HCT116 (cell line): ENCODE data around the gene SNTG2. TPM values are rescaled to one million over a fixed set of nuclear protein-coding genes. Genes with fewer than 3 reads are reported as not detected.

Experiments used
- ATAC-seq: fragments of 200-7000 bp; cut with Tn5 transposase; 2 replicates; pipeline ENCODE4 v1.9.1; 2020; ENCODE audit warnings: mild to moderate bottlenecking, moderate library complexity
- BruUV-seq: library from RNA; stranded (reverse); fragments of 400-500 nt; replicated peaks from 2 replicates; lab custom pipeline; 2021; lab: Mats Ljungman, UMichigan
- CTCF ChIA-PET: fragments of 300-600 bp; sonication (Branson Sonifier 250); formaldehyde crosslinking; loops from one replicate; lab custom pipeline; 2021; ENCODE audit warnings: antibody characterized with exemption; lab: Charles Lee
- POLR2A ChIA-PET: fragments of 300-600, 350-600 bp; sonication (Branson Sonifier 250); formaldehyde crosslinking; loops from one replicate; lab custom pipeline; 2021; ENCODE audit warnings: antibody characterized with exemption; lab: Charles Lee
- RAD21 ChIA-PET, 2 experiments: fragments of 300-600 bp; sonication (Branson Sonifier 250); formaldehyde crosslinking; loops; one replicate each; lab custom pipeline; 2023; ENCODE audit warnings: low total read pairs in 2 of 2; ENCODE audit not compliant: uncharacterized antibody in 2 of 2, unreplicated experiment in 2 of 2, low non-redundant PET in 1 of 2; lab: Charles Lee
- DNase-seq: peaks from one replicate; pipeline ENCODE4 v3.0.0-alpha.2; 2010; ENCODE audit warnings: low read depth, low spot score
- H2AFZ ChIP-seq: fragments of 200-600 bp; shearing (Covaris generic), sonication (generic); 2 replicates; pipeline ENCODE4 v1.6.1; 2017; ENCODE audit warnings: low read depth, mixed run types, mixed read lengths, antibody characterized with exemption, low read length; ENCODE audit not compliant: poor library complexity, severe bottlenecking
- H3K27ac ChIP-seq: 2 replicates; pipeline ENCODE4 v1.5.1; 2012; ENCODE audit warnings: low read depth, low read length
- H3K27me3 ChIP-seq: fragments of 200-600 bp; sonication (generic); 2 replicates; pipeline ENCODE4 v1.6.1; 2016; ENCODE audit warnings: mixed run types, low read length, mixed read lengths; ENCODE audit not compliant: insufficient read depth
- H3K36me3 ChIP-seq, 2 experiments: fragments of 200-500 bp in 1 of 2; fragments of 200-600 bp in 1 of 2; sonication (Bioruptor generic) in 1 of 2; sonication (generic) in 1 of 2; 2 replicates each; pipeline versions ENCODE4 v1.5.1 to v1.6.1; 2014 to 2016; ENCODE audit warnings: low read length in 2 of 2, inconsistent platforms in 1 of 2, mixed read lengths in 1 of 2, mixed run types in 1 of 2; ENCODE audit not compliant: insufficient read depth in 2 of 2, control insufficient read depth in 1 of 2
- H3K4me1 ChIP-seq, 2 experiments: fragments of 200-600 bp in 1 of 2; sonication (generic) in 1 of 2; 2 replicates each; pipeline versions ENCODE4 v1.5.1 to v1.6.1; 2012 to 2017; ENCODE audit warnings: low read length in 2 of 2, inconsistent platforms in 1 of 2, mild to moderate bottlenecking in 1 of 2, mixed read lengths in 1 of 2, mixed run types in 1 of 2, moderate library complexity in 1 of 2; ENCODE audit not compliant: insufficient read depth in 2 of 2, control insufficient read depth in 1 of 2
- H3K4me2 ChIP-seq: fragments of 200-600 bp; sonication (generic); 2 replicates; pipeline ENCODE4 v1.6.1; 2017; ENCODE audit warnings: mixed run types, low read length, mixed read lengths
- H3K4me3 ChIP-seq, 2 experiments: fragments of 200-600 bp in 1 of 2; sonication (generic) in 1 of 2; replicated peaks in 1 of 2; 2 replicates each; pipeline ENCODE4 v1.5.1; 2011 to 2016; ENCODE audit warnings: low read length in 2 of 2, control low read depth in 1 of 2, low read depth in 1 of 2, mild to moderate bottlenecking in 1 of 2, mixed read lengths in 1 of 2, mixed run types in 1 of 2
- H3K79me2 ChIP-seq: fragments of 200-600 bp; sonication (generic); 2 replicates; pipeline ENCODE4 v1.6.1; 2017; ENCODE audit warnings: mild to moderate bottlenecking, mixed run types, low read length, moderate library complexity, mixed read lengths; ENCODE audit not compliant: insufficient read depth
- H3K9ac ChIP-seq: fragments of 200-600 bp; sonication (generic); 2 replicates; pipeline ENCODE4 v1.6.1; 2016; ENCODE audit warnings: low read length, mixed read lengths
- H3K9me2 ChIP-seq: fragments of 200-600 bp; sonication (generic), shearing (Covaris generic); 2 replicates; pipeline ENCODE4 v1.6.1; 2017; ENCODE audit warnings: mixed run types, mild to moderate bottlenecking, moderate library complexity; ENCODE audit not compliant: insufficient read depth
- H3K9me3 ChIP-seq, 2 experiments: fragments of 200-500 bp in 1 of 2; fragments of 200-600 bp in 1 of 2; sonication (Bioruptor generic) in 1 of 2; sonication (generic) in 1 of 2; 2 replicates each; pipeline ENCODE4 v1.6.1; 2014 to 2017; ENCODE audit warnings: low read length in 2 of 2, mixed read lengths in 2 of 2, inconsistent platforms in 1 of 2, low read depth in 1 of 2, mild to moderate bottlenecking in 1 of 2, mixed run types in 1 of 2, moderate library complexity in 1 of 2; ENCODE audit not compliant: control insufficient read depth in 1 of 2, insufficient read depth in 1 of 2
- H4K20me1 ChIP-seq: fragments of 200-600 bp; sonication (generic), shearing (Covaris generic); 2 replicates; pipeline ENCODE4 v1.6.1; 2017; ENCODE audit warnings: mixed run types, mild to moderate bottlenecking, moderate library complexity; ENCODE audit not compliant: insufficient read depth
- CEBPB ChIP-seq: IDR thresholded peaks from 2 replicates; pipeline ENCODE4 v1.6.1; 2012; ENCODE audit warnings: low read depth
- EGR1 ChIP-seq: IDR thresholded peaks from 2 replicates; pipeline ENCODE4 v1.6.1; 2012; ENCODE audit warnings: low read depth
- POLR2AphosphoS5 ChIP-seq: IDR thresholded peaks from 2 replicates; pipeline ENCODE4 v1.6.1; 2011; ENCODE audit warnings: mild to moderate bottlenecking, low read depth, low read length, moderate library complexity
- TCF7L2 ChIP-seq: IDR thresholded peaks from 2 replicates; pipeline ENCODE4 v1.7.0; 2011; ENCODE audit warnings: borderline replicate concordance, inconsistent platforms; ENCODE audit not compliant: insufficient read depth, insufficient read length; ENCODE audit errors: extremely low read depth
- ZFX ChIP-seq: fragments of 450-650 bp; IDR thresholded peaks from 2 replicates; pipeline ENCODE4 v1.6.1; 2017
- intact Hi-C: fragments of 100-400 bp; cut with micrococcal nuclease; formaldehyde crosslinking; loops from 2 replicates; pipeline ENCODE4 v1.10.0; 2022
- total RNA-seq: library from RNA; stranded (reverse); gene quantifications from one replicate; pipeline ENCODE4 v1.2.1, GENCODE V29; 2021; ENCODE audit not compliant: unreplicated experiment
- TF ChIP-seq, protein P1 (sequence below), 3 experiments: fragments of 200-600 bp in 1 of 3; sonication (generic) in 1 of 3; IDR thresholded peaks in 2 of 3; conservative IDR thresholded peaks in 1 of 3; 2 replicates each; pipeline ENCODE4 v1.5.1; 2012 to 2017; ENCODE audit warnings: low read depth in 2 of 3, low read length in 2 of 3, antibody characterized with exemption in 1 of 3, borderline replicate concordance in 1 of 3, control low read depth in 1 of 3, mild to moderate bottlenecking in 1 of 3, mixed read lengths in 1 of 3, mixed run types in 1 of 3, moderate library complexity in 1 of 3; ENCODE audit not compliant: insufficient read depth in 1 of 3
- TF ChIP-seq, protein P2 (sequence below): IDR thresholded peaks from 2 replicates; pipeline ENCODE4 v1.6.1; 2012
- TF ChIP-seq, protein P3 (sequence below): IDR thresholded peaks from 2 replicates; pipeline ENCODE4 v1.6.1; 2011; ENCODE audit warnings: mild to moderate bottlenecking, low read length, moderate library complexity; ENCODE audit not compliant: insufficient replicate concordance; ENCODE audit errors: extremely low read depth

The SNTG2 gene
- total RNA-seq, 1 experiment from 2014 or later: not detected

DNA sequence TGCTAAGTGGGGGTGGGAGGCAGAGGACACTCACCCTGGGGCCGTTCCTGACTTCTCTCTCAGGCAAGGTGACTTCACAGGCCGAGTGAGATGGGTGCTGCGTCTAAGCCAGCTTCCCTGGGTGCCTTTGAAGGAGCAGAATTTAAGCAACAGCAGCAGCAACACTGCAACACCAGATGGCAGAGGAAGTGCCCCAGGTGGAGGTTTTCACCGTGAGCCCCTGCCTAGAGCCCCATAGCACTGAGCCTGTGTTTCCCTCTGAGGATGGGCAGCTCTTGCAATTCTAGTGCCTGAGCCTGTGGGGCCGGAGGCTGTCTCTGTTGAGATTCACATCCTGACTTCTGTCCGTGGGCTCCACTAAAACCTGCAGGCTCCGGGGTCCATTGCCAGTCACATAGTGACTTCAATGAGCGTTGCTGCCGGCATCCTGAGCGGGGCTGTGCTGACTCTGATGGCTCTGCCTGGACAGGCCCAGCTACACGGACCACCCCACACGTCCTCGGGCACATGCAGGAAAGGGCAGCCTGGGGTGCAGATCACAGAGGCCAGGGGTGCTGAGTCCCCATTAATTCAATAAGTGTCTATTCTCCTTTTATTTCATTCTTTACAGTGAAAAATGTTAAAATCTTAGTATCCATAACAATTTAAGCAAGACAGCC is 218.8 kb downstream of the SNTG2 start:
- ChIA-PET RAD21 (no interaction called here), CTCF (no interaction called here)
- H2AFZ ChIP-seq: no peak overlapping the region

More for the DNA sequence above, 218.8 kb downstream of the SNTG2 start:
- POLR2A ChIA-PET: no interaction called here
- Histone ChIP-seq H3K4me3 (no peak overlapping the region), H3K27ac (no peak overlapping the region), H3K9ac (no peak overlapping the region), H3K9me2 (no peaks in the 10 kb centered on the region), H3K79me2 (no peaks in the 10 kb centered on the region), H3K4me1 (no peaks in the 10 kb centered on the region), H3K27me3 (peaks cover 4% of the 10 kb centered on the region; the same call in 1 of the 2 replicates), H3K36me3 (no peaks in the 10 kb centered on the region), H4K20me1 (no peaks in the 10 kb centered on the region), H3K9me3 (no peaks in the 10 kb centered on the region), H3K4me2 (no peak overlapping the region)
- TF ChIP-seq, protein P1, sequence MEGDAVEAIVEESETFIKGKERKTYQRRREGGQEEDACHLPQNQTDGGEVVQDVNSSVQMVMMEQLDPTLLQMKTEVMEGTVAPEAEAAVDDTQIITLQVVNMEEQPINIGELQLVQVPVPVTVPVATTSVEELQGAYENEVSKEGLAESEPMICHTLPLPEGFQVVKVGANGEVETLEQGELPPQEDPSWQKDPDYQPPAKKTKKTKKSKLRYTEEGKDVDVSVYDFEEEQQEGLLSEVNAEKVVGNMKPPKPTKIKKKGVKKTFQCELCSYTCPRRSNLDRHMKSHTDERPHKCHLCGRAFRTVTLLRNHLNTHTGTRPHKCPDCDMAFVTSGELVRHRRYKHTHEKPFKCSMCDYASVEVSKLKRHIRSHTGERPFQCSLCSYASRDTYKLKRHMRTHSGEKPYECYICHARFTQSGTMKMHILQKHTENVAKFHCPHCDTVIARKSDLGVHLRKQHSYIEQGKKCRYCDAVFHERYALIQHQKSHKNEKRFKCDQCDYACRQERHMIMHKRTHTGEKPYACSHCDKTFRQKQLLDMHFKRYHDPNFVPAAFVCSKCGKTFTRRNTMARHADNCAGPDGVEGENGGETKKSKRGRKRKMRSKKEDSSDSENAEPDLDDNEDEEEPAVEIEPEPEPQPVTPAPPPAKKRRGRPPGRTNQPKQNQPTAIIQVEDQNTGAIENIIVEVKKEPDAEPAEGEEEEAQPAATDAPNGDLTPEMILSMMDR (IDR thresholded peaks at IDR 0.05 in 2 of 3, conservative IDR thresholded peaks at IDR 0.05 in 1 of 3; ENCODE audit: borderline replicate concordance in 1 of 3, insufficient read depth in 1 of 3, low read depth in 2 of 3, low read length in 2 of 3): no peak
- TF ChIP-seq CEBPB: no peak
- no peak for TF ChIP-seq TCF7L2
- no peak for TF ChIP-seq EGR1
- no peak for TF ChIP-seq ZFX
- TF ChIP-seq, protein P2, sequence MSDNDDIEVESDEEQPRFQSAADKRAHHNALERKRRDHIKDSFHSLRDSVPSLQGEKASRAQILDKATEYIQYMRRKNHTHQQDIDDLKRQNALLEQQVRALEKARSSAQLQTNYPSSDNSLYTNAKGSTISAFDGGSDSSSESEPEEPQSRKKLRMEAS: no peak
- no peak for TF ChIP-seq POLR2AphosphoS5
- TF ChIP-seq, protein P3, sequence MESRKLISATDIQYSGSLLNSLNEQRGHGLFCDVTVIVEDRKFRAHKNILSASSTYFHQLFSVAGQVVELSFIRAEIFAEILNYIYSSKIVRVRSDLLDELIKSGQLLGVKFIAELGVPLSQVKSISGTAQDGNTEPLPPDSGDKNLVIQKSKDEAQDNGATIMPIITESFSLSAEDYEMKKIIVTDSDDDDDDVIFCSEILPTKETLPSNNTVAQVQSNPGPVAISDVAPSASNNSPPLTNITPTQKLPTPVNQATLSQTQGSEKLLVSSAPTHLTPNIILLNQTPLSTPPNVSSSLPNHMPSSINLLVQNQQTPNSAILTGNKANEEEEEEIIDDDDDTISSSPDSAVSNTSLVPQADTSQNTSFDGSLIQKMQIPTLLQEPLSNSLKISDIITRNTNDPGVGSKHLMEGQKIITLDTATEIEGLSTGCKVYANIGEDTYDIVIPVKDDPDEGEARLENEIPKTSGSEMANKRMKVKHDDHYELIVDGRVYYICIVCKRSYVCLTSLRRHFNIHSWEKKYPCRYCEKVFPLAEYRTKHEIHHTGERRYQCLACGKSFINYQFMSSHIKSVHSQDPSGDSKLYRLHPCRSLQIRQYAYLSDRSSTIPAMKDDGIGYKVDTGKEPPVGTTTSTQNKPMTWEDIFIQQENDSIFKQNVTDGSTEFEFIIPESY: no peak
- BruUV-seq: no TSS peak
- DNase-seq (no peak), ATAC-seq (no peak)
- intact Hi-C loops: no loop called here
